Osteocyte (in vitro differentiated cells): Measurements from ENCODE around the gene CD1C. TPM values are rescaled to one million over a fixed set of nuclear protein-coding genes. Genes with fewer than 3 reads are reported as not detected.

Source experiments
- DNase-seq: peaks from one replicate; pipeline ENCODE4 v3.0.0; 2021; ENCODE audit warnings: mixed read lengths; ENCODE audit not compliant: unreplicated experiment; ENCODE audit errors: extremely low spot score
- H3K27ac Mint-ChIP-seq: one replicate; pipeline ENCODE4 v1.8.0; 2021; ENCODE audit warnings: mild to moderate bottlenecking, mixed read lengths; ENCODE audit not compliant: unreplicated experiment
- H3K27me3 Mint-ChIP-seq: one replicate; pipeline ENCODE4 v1.8.0; 2021; ENCODE audit warnings: mixed read lengths; ENCODE audit not compliant: unreplicated experiment
- H3K36me3 Mint-ChIP-seq: one replicate; pipeline ENCODE4 v1.8.0; 2021; ENCODE audit warnings: mixed read lengths; ENCODE audit not compliant: unreplicated experiment
- H3K4me1 Mint-ChIP-seq: one replicate; pipeline ENCODE4 v1.8.0; 2021; ENCODE audit warnings: mixed read lengths; ENCODE audit not compliant: unreplicated experiment
- H3K4me3 Mint-ChIP-seq: one replicate; pipeline ENCODE4 v1.8.0; 2021; ENCODE audit warnings: mild to moderate bottlenecking, moderate library complexity, mixed read lengths; ENCODE audit not compliant: unreplicated experiment
- H3K9me3 Mint-ChIP-seq: one replicate; pipeline ENCODE4 v1.8.0; 2021; ENCODE audit warnings: mixed read lengths; ENCODE audit not compliant: unreplicated experiment
- total RNA-seq: library from RNA; stranded (reverse); gene quantifications from 2 replicates; pipeline ENCODE4 v1.2.1, GENCODE V29; 2021
- TF ChIP-seq, protein P1 (sequence below): fragments of 200-600 bp; sonication (generic); IDR thresholded peaks from 2 replicates; pipeline ENCODE4 v1.5.0; 2021; ENCODE audit warnings: antibody characterized with exemption, mild to moderate bottlenecking, moderate library complexity

CD1C gene
- total RNA-seq, 1 donor from 2014 or later = not detected

DNA sequence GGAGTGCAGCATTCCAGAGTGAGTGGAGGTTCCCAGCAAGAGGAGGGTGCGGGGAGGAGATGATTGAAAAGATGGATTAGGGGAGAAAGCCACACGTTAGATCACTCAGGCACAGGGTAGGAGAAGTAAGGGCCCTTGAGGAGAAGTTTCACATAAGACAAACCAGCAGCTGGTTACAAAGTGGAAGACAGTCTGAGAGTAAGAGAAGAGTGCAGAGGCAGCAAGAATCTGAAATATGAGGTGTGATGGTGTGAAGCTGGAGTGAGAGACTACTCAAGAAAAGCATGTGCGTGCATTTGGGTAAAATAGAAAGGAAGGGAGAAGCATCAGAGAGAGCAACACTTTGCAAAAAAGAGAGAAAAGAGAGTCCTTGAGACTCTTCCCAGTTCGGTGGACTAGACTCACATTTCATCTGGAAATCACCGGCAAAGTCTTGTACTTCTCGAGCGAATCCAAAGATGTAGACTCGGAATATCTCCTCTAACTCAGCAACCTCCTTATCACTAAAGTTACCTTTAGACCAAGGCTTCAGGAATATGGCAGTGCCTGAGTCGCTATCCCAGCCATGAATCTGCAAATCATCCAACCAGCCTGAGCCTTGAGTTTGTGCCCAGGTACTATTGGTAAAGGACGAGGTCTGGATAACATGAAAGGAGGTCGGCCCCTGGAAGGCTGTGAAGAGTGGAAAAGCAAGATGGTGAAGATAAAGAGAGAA is 40.8 kb downstream of the CD1C start:
- H3K4me3 Mint-ChIP-seq = no peak overlapping the region
- H3K4me1 Mint-ChIP-seq = no peaks in the 10 kb centered on the region
- no peaks in the 10 kb centered on the region for H3K36me3 Mint-ChIP-seq
- DNase-seq = no peak
- H3K27ac Mint-ChIP-seq = no peak overlapping the region
- no peaks in the 10 kb centered on the region for H3K27me3 Mint-ChIP-seq
- TF ChIP-seq, protein P1, sequence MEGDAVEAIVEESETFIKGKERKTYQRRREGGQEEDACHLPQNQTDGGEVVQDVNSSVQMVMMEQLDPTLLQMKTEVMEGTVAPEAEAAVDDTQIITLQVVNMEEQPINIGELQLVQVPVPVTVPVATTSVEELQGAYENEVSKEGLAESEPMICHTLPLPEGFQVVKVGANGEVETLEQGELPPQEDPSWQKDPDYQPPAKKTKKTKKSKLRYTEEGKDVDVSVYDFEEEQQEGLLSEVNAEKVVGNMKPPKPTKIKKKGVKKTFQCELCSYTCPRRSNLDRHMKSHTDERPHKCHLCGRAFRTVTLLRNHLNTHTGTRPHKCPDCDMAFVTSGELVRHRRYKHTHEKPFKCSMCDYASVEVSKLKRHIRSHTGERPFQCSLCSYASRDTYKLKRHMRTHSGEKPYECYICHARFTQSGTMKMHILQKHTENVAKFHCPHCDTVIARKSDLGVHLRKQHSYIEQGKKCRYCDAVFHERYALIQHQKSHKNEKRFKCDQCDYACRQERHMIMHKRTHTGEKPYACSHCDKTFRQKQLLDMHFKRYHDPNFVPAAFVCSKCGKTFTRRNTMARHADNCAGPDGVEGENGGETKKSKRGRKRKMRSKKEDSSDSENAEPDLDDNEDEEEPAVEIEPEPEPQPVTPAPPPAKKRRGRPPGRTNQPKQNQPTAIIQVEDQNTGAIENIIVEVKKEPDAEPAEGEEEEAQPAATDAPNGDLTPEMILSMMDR = no peak
- H3K9me3 Mint-ChIP-seq = no peaks in the 10 kb centered on the region

DNA sequence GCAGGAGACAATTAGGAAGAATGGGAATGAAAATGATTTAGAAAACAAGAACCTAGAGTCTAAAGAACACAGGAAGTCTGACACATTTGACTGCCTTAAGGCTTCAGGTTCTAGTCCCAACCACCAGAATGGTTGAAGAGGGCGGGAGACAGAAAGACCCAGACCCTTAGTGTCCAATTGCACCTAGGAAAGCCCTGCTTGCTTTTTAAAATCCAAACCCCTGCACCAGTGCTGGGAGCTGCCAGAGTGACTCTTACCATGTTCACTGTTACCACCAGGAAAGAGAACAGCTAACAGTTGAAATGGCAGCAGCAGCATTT is 41.3 kb downstream of the CD1C start:
- no peak overlapping the region for H3K4me3 Mint-ChIP-seq
- no peaks in the 10 kb centered on the region for H3K9me3 Mint-ChIP-seq
- no peaks in the 10 kb centered on the region for H3K36me3 Mint-ChIP-seq
- H3K4me1 Mint-ChIP-seq = no peaks in the 10 kb centered on the region
- TF ChIP-seq, protein P1 = no peak
- H3K27me3 Mint-ChIP-seq = no peaks in the 10 kb centered on the region
- DNase-seq = no peak
- no peak overlapping the region for H3K27ac Mint-ChIP-seq

DNA sequence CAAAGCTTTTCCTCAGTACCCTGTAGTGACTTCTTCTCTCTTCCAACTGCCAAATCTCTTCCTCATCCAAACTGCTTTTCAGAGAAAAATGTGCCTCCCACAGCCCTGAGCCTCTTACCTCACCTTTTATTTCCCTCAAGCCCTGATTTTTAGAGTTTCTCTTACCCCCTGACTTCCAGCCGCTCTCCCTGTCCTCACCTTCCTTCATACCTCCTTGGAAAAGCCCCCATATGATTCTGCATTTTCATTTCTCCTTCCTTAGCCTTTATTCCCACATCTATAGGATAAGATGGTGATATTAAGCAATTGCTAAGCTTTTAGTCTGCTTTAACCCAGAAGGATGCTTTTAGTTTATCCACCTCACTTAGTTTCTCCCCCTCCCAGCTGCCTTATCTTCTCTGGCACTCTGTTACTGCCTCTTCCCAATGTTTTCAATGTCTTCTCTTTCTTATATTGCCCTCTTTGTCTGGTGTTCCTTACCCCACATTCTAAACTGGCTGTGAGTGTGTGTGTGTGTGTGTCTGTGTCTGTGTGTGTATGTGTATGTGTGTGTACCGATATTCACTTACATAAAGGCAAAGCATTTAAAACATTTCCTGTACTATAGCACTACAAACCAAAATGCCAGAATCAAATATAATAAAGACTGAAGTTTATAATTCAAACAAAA is 41.9 kb downstream of the CD1C start, which contains the start of gene CD1B:
TSS of gene CD1B (minus strand) at position 51 of the 670 bp plus-strand sequence. CDS start 108 bp downstream, outside the sequence.
- no peaks in the 10 kb centered on the region for H3K4me1 Mint-ChIP-seq
- TF ChIP-seq, protein P1 = no peak
- no peaks in the 10 kb centered on the region for H3K36me3 Mint-ChIP-seq
- H3K9me3 Mint-ChIP-seq = no peaks in the 10 kb centered on the region
- no peak within 1 kb of the TSS for H3K27ac Mint-ChIP-seq
- H3K27me3 Mint-ChIP-seq = no peaks in the 10 kb centered on the region
- DNase-seq = no peak
- no peak within 1 kb of the TSS for H3K4me3 Mint-ChIP-seq

DNA sequence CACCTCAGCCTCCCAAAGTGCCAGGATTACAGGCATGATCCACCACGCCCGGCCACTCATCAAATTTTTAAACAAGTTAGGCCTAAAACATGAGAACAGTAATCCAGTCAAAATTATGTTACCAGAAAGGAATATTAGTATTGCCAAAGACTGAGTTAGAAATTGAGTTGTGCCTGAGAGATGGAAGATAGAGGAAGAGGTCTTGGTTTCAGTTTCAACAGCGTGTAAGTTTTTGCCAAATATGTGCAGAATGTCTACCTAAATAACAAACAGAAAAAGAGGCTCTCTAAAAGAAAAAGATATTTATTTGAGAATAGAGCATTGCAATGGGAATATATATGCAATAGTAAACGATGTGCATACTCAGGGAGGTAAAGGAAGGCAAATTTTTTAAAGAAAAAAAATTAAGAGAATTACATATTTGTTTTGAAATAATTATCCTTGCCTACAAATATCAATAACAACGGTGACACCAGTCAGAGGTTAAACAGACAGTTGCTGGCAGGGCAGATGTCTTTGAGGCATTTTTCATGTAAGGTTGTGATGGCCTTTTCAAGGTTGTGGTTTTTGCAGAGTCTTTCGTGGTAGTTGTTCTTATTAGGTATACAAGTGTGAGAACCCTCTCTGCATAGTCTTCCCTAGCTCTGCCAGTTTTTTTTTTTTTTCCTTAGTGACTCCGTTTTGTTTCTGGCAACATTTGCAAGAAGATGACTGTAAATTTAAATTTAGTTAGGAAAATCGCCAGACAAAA is 43.9 kb downstream of the CD1C start:
- no peaks in the 10 kb centered on the region for H3K4me1 Mint-ChIP-seq
- H3K36me3 Mint-ChIP-seq = no peaks in the 10 kb centered on the region
- H3K27me3 Mint-ChIP-seq = no peaks in the 10 kb centered on the region
- TF ChIP-seq, protein P1 = no peak
- no peaks in the 10 kb centered on the region for H3K9me3 Mint-ChIP-seq
- H3K27ac Mint-ChIP-seq = no peak overlapping the region
- H3K4me3 Mint-ChIP-seq = no peak overlapping the region
- DNase-seq = no peak
